Spleen (tissue), 11 donors: Measurements from ENCODE around the gene DMRTA1. TPM values are rescaled to one million over a fixed set of nuclear protein-coding genes. Genes with fewer than 3 reads are reported as not detected.

ENCODE experiments used
- DNase-seq: peaks from one replicate; pipeline ENCODE4 v3.0.0-alpha.2; 2020
- H3K27ac ChIP-seq, 8 donors: fragments of 200-600 bp; sonication (generic) in 7 of 8; 1 replicate in 4 of 8; 2 replicates in 4 of 8; pipeline versions ENCODE4 v1.5.0 to v1.8.0; 2016 to 2021; ENCODE audit warnings: inconsistent platforms in 4 of 8, mild to moderate bottlenecking in 4 of 8, moderate library complexity in 1 of 8
- H3K27me3 ChIP-seq, 7 donors: fragments of 200-600 bp; sonication (generic) in 6 of 7; replicated peaks in 1 of 7; 1 replicate in 4 of 7; 2 replicates in 3 of 7; pipeline versions ENCODE4 v1.5.0 to v1.8.0; 2016 to 2021; ENCODE audit warnings: inconsistent platforms in 3 of 7, mild to moderate bottlenecking in 1 of 7
- H3K36me3 ChIP-seq, 6 donors: fragments of 200-600 bp; sonication (generic) in 5 of 6; 1 replicate in 4 of 6; 2 replicates in 2 of 6; pipeline versions ENCODE4 v1.5.0 to v1.8.0; 2016 to 2021; ENCODE audit warnings: inconsistent platforms in 2 of 6
- H3K4me1 ChIP-seq, 6 donors: fragments of 200-600 bp; sonication (generic) in 5 of 6; 1 replicate in 3 of 6; 2 replicates in 3 of 6; pipeline versions ENCODE4 v1.5.0 to v1.8.0; 2016 to 2021; ENCODE audit warnings: inconsistent platforms in 3 of 6
- H3K4me3 ChIP-seq, 8 donors: fragments of 200-600 bp; sonication (generic) in 7 of 8; 1 replicate in 4 of 8; 2 replicates in 4 of 8; pipeline versions ENCODE4 v1.5.0 to v1.8.0; 2016 to 2021; ENCODE audit warnings: inconsistent platforms in 4 of 8, mild to moderate bottlenecking in 4 of 8, moderate library complexity in 2 of 8
- H3K9me3 ChIP-seq, 8 donors: fragments of 200-600 bp; sonication (generic) in 7 of 8; 1 replicate in 4 of 8; 2 replicates in 4 of 8; pipeline versions ENCODE4 v1.5.0 to v1.8.0; 2016 to 2021; ENCODE audit warnings: inconsistent platforms in 4 of 8
- POLR2A ChIP-seq, 3 donors: fragments of 450-650 bp; IDR thresholded peaks; one replicate each; pipeline ENCODE4 v1.5.1; 2017; ENCODE audit warnings: antibody characterized with exemption in 3 of 3, mild to moderate bottlenecking in 1 of 3
- POLR2AphosphoS5 ChIP-seq, 3 donors: sonication (generic); formaldehyde crosslinking; IDR thresholded peaks; one replicate each; pipeline ENCODE4 v1.5.1; 2017; ENCODE audit warnings: antibody characterized with exemption in 3 of 3
- WGBS, 5 donors: extraction: QIAGEN DNeasy Blood & Tissue Kit in 3 of 5; methylation state at CpG; one replicate each; pipeline versions ENCODE4 v1.1.5 to v1.1.7; 2013 to 2018; 5-methylcytosine and 5-hydroxymethylcytosine counted together
- intact Hi-C: fragments of 100-400 bp; cut with DNase I; formaldehyde crosslinking; loops from one replicate; pipeline ENCODE4 v1.15.0; 2023; ENCODE audit warnings: low total_unique reads
- polyA plus RNA-seq, 3 donors: library from polyadenylated mRNA; stranded (reverse); fragments of 200-250 nt; gene quantifications; one replicate each; pipeline ENCODE4 v1.2.1, GENCODE V29; 2013
- total RNA-seq, 7 donors: library from RNA; depleted of rRNA in 3 of 7; stranded (reverse); fragments of >200 nt in 3 of 7; fragmentation: NEBNext Ultra II Directional in 4 of 7; extraction: Animal tissue kit (Norgen Biotek cat#: 25700) in 4 of 7; gene quantifications; one replicate each; pipeline versions ENCODE4 v1.1.0 to v1.2.1, GENCODE V29; 2016 to 2021
- TF ChIP-seq, protein P1 (sequence below), 11 experiments: fragments of 200-600 bp in 7 of 11; fragments of 450-650 bp in 4 of 11; sonication (generic) in 4 of 11; IDR thresholded peaks in 8 of 11; conservative IDR thresholded peaks in 3 of 11; 1 replicate in 7 of 11; 2 replicates in 4 of 11; pipeline versions ENCODE4 v1.4.0 to v1.8.0; 2016 to 2021; ENCODE audit warnings: antibody characterized with exemption in 11 of 11, inconsistent platforms in 4 of 11, mild to moderate bottlenecking in 1 of 11
- donor health status: healthy with polysubstance abuse.
- donor health status: DM: no; HTN: no; CAD: no; lungs with moderate emphysema.
- donor health status: DM: no; HTN: no; CAD: no.
- donor health status: Bipolar disorder and iron deficiency.
- donor health status: healthy.
- donor health status: DM: no; HTN: no; CAD: no.
- donor health status: DM: yes; HTN: yes; CAD: no.

The DMRTA1 gene
- total and polyA plus RNA-seq, 10 donors, result 0.14 to 1.6 (median 0.40) TPM

DNA sequence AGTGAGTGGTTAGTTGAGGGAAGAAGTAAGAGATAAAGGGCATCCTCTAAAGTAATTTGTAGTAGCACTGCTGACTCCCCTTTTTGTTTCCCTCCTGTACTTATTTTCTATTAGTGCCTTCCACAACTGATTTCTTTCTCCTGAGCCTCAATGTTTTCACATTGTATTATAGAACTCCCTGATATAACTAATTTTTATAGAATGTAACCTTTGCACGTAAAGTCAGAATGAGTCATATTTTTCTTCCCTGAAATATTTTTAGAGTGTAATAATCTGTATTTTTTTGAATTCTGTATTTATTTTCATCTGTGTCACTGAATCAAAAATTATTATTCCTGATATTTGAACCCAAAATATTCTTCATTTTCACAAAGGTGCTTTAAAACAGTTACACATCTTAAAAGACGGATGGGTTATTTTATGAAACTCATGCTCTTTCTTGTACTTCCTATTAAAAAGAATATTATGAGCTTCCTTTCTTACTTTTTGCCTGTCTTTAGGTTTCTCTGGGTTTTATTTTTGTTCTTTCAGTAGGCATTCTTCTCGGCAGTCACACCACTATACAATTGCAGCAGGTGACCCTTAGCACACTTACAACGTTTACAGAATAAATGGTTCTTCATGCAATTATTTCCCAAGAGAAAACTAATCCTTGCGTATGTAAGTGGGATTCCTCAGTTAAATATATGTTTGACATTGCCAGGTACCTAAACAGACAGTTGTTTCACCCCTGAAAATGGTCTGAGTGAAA is 30.5 kb upstream of the DMRTA1 start:
- TF ChIP-seq, protein P1, sequence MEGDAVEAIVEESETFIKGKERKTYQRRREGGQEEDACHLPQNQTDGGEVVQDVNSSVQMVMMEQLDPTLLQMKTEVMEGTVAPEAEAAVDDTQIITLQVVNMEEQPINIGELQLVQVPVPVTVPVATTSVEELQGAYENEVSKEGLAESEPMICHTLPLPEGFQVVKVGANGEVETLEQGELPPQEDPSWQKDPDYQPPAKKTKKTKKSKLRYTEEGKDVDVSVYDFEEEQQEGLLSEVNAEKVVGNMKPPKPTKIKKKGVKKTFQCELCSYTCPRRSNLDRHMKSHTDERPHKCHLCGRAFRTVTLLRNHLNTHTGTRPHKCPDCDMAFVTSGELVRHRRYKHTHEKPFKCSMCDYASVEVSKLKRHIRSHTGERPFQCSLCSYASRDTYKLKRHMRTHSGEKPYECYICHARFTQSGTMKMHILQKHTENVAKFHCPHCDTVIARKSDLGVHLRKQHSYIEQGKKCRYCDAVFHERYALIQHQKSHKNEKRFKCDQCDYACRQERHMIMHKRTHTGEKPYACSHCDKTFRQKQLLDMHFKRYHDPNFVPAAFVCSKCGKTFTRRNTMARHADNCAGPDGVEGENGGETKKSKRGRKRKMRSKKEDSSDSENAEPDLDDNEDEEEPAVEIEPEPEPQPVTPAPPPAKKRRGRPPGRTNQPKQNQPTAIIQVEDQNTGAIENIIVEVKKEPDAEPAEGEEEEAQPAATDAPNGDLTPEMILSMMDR (IDR thresholded peaks at IDR 0.05 in 8 of 11, conservative IDR thresholded peaks at IDR 0.05 in 3 of 11), result no peak
- TF ChIP-seq POLR2A (IDR thresholded peaks at IDR 0.05) (no peak), POLR2AphosphoS5 (IDR thresholded peaks at IDR 0.05) (no peak)
- no peak for DNase-seq
- H3K4me3 ChIP-seq, result no peak overlapping the region
- no peaks in the 10 kb centered on the region for H3K4me1 ChIP-seq
- H3K27ac ChIP-seq, result no peak overlapping the region
- no peaks in the 10 kb centered on the region for H3K36me3 ChIP-seq
- peaks cover 0 to 8% (median 0%) of the 10 kb centered on the region in 8 donors for H3K9me3 ChIP-seq
- intact Hi-C loops, result no loop called here
- H3K27me3 ChIP-seq, result no peaks in the 10 kb centered on the region
- WGBS, 5 donors, result 57 to 66% (median 59%) methylated on average over 5 of the region's 5 CpGs

DNA sequence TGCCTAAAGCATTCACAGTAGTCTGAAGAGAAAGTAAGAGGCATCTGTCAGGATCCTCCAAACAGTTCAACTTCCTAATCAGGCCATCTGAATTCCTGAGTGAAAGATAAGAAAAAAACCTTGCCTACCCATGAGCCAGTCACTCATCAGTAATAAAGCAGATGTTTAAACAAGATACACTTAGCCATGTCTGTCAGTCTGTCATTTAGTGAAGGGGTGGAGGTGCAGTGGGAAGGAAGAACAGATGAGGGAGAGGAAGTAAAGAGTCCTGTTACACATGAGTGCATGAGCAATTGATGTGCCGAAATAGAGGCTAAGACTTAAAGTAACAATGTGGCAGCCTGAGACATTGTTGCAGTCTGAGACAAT is 29.9 kb upstream of the DMRTA1 start:
- DNase-seq, result no peak
- WGBS, 5 donors, result 7 to 18% (median 12%) methylated on average over 1 of the region's 1 CpG

DNA sequence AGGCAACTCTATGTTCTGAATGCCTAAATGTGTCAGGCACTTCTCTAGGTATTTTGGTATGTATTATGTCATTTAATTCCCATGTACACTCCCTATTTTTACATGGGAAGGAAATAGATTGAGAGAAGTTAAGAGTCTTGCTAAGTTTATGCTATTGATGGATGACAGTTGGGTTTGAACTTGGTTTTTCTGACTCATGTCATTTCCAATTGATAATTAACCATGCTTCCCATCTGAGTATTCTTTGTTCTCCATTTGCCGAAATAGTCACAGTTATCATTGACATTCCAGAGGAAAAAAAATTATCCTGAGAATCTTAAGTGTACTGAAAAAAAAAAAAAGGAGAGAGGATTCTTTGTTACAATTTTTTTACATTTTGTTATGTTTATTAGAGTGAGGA is 23.1 kb upstream of the DMRTA1 start:
- Histone ChIP-seq H3K27me3 (peaks cover 0 to 5% (median 0%) of the 10 kb centered on the region in 7 donors), H3K27ac (no peak overlapping the region), H3K36me3 (no peaks in the 10 kb centered on the region), H3K9me3 (no peaks in the 10 kb centered on the region), H3K4me1 (no peaks in the 10 kb centered on the region), H3K4me3 (no peak overlapping the region)
- DNase-seq, result no peak
- intact Hi-C loops, result loop anchor here (10.0 kb wide), 1 partner anchor 51 kb away; no protein-coding TSS in a partner anchor
- TF ChIP-seq, protein P1 (IDR thresholded peaks at IDR 0.05 in 8 of 11, conservative IDR thresholded peaks at IDR 0.05 in 3 of 11), result no peak
- TF ChIP-seq POLR2AphosphoS5 (IDR thresholded peaks at IDR 0.05) (no peak), POLR2A (IDR thresholded peaks at IDR 0.05) (no peak)
- WGBS, 5 donors, result 88 to 95% (median 92%) methylated on average over 1 of the region's 1 CpG

More for the DNA sequence above, 29.9 kb upstream of the DMRTA1 start:
- Histone ChIP-seq H3K36me3 (no peaks in the 10 kb centered on the region), H3K9me3 (peaks cover 0 to 8% (median 0%) of the 10 kb centered on the region in 8 donors), H3K4me1 (no peaks in the 10 kb centered on the region), H3K27me3 (no peaks in the 10 kb centered on the region), H3K4me3 (no peak overlapping the region), H3K27ac (no peak overlapping the region)
- intact Hi-C loops, result no loop called here
- TF ChIP-seq, protein P1 (IDR thresholded peaks at IDR 0.05 in 8 of 11, conservative IDR thresholded peaks at IDR 0.05 in 3 of 11), result no peak
- TF ChIP-seq POLR2AphosphoS5 (IDR thresholded peaks at IDR 0.05) (no peak), POLR2A (IDR thresholded peaks at IDR 0.05) (no peak)

DNA sequence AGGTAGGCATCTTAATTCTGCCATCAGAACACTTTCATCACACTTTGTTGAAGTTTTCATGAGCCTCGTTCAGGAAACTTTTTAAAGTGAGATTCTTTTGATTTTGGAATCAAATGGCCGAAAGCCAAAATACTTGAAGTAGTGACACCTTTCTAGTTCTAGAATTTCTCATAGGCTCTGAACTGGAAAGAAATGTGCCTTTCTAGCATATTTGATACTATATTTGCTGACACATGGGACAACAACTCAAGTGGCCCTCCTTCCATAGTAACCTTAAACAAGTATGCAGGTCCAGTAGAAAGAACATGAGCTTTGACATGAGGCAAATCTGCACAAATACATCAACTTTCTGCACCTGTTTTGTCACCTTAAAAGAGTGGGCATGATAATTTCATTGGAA is 22.0 kb upstream of the DMRTA1 start:
- Histone ChIP-seq H3K4me3 (no peak overlapping the region), H3K9me3 (no peaks in the 10 kb centered on the region), H3K36me3 (no peaks in the 10 kb centered on the region), H3K27me3 (peaks cover 0 to 5% (median 0%) of the 10 kb centered on the region in 7 donors), H3K4me1 (no peaks in the 10 kb centered on the region), H3K27ac (no peak overlapping the region)
- intact Hi-C loops, result loop anchor here (10.0 kb wide), 1 partner anchor 50 kb away; no protein-coding TSS in a partner anchor
- WGBS, 5 donors, result 86 to 97% (median 92%) methylated on average over 2 of the region's 2 CpGs
- DNase-seq, result no peak
- TF ChIP-seq POLR2A (IDR thresholded peaks at IDR 0.05), result no peak
- TF ChIP-seq, protein P1 (IDR thresholded peaks at IDR 0.05 in 8 of 11, conservative IDR thresholded peaks at IDR 0.05 in 3 of 11), result no peak
- no peak for TF ChIP-seq POLR2AphosphoS5 (IDR thresholded peaks at IDR 0.05)
